Left renal cortex interstitium (tissue), 4 donors: ENCODE data around the gene DCLK1. TPM values are rescaled to one million over a fixed set of nuclear protein-coding genes. Genes with fewer than 3 reads are reported as not detected.
A peak's percentile ranks its signal among the peaks of the same experiment; 100 is the strongest.
"Not testable (repeated sequence)": the region's sequence is repeated elsewhere in the genome, so short reads cannot be mapped to it uniquely, and the experiment has no call there.

Experiments
- DNase-seq, 4 donors: peaks; one replicate each; pipeline ENCODE4 v3.0.0-alpha.2; 2013; ENCODE audit warnings: low read depth in 4 of 4, low spot score in 2 of 4, missing footprints in 1 of 4
- polyA plus RNA-seq, 4 donors: library from polyadenylated mRNA; unstranded; fragments of 120-200 nt; gene quantifications; one replicate each; pipeline ENCODE4 v1.2.1, GENCODE V29; 2013; ENCODE audit not compliant: insufficient read length in 4 of 4

DCLK1 gene
- polyA plus RNA-seq, 4 donors, result 4.9 to 7.1 (median 6.1) TPM

GRCh38 chr13:35992964-35993363, 138.2 kb downstream of the DCLK1 start:
- no peak for DNase-seq

- DNase-seq, result no peak
These were observed 141.0 kb downstream of the DCLK1 start for GRCh38 chr13:35990196-35990595.

GRCh38 chr13:35988648-35989081, 142.5 kb downstream of the DCLK1 start:
- DNase-seq, result no peak

GRCh38 chr13:35987572-35988513, 143.3 kb downstream of the DCLK1 start:
- DNase-seq, result no peak

GRCh38 chr13:35984776-35985453, 146.3 kb downstream of the DCLK1 start:
- DNase-seq, result no peak

DNA sequence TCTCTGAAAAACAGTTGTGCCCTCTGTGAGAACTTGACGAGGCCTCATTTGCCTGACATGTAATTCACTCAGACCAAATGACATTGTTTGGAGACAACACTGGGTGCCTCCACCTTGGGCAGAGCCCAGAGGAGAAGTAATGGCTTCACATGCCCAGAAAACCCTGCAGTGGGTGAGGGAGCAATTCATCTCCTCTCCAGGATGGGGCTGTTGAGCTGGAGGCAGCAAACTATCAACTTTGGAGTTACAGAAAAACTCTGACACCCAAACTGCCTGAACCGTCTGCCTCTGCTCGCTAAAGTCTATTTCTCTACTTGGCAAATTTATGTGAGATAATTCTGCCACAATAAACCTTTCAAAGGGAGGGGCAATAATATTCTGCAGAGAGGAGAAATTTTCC, 146.9 kb downstream of the DCLK1 start:
- DNase-seq, result no peak

DNA sequence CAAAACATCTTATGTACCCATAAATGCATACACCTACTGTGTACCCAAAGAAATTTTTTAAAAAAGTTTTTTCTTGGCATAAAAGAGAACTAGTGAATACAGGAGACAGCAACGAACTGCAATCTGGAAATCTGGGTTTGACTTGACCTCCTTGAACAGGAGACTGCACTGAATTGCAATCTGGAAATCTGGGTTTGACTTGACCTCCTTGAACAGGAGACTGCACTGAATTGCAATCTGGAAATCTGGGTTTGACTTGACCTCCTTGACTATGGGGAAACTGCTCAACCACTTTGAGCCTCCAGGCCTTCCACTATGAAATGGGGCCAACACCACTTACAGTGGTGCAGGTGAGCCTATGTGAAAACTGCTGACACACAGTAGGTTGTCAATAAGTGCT, 147.5 kb downstream of the DCLK1 start:
- not testable (repeated sequence) for DNase-seq

GRCh38 chr13:35983206-35983605, 148.0 kb downstream of the DCLK1 start:
- DNase-seq, result no peak

DNA sequence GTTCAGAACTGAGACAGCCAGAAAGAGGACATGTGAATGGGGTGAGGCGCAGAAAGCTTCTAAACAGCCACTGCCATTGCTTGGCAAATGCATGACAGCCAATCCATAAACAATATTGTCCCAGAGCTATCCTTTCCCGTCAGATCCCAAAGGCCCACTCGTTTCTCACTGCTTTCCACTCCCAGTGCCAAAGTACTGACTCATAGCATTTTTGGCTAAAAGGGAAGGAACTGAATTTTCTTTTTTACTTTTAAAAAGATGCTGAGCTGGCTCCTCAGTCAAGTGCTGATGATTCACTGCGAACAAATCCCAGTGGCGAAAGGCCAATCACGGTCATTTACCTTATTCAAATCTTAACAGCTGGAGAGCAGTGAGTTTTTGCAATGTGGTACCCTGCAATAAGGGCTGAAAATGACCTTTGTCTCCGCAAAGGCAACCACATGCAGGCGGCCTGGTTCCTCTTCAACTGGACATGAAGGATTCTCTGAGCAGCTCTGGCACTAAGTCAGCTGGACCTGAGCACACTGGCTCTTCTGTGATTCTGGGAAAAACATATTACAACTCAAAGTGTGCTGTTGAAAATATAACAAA, 151.7 kb downstream of the DCLK1 start:
- no peak for DNase-seq

- DNase-seq, result peak in 2 of 4 donors; percentile 39 to 65
These were observed 152.4 kb downstream of the DCLK1 start for GRCh38 chr13:35978607-35979316.

GRCh38 chr13:35977060-35977459, 154.1 kb downstream of the DCLK1 start:
- DNase-seq, result no peak

DNA sequence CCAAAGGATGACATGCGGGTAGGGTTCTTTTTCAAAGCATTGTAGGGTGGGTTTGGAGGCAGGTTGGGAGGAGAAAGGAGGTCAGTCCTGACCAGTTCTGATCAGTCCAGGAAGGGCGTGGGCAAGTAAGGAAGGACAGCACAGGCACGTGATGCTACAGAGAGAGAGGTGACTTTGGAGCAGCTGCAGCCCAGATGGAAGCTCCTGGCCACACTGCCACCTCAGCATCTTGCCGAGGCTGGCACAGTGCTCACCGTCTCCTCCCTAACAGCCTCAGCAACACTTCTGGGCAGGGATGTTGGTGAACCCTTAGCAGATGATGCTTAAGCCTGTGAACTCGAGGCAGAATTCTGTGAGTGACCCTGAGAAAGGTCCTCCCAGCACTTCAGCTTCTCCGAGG, 155.1 kb downstream of the DCLK1 start:
- no peak for DNase-seq

GRCh38 chr13:35966951-35967350, 164.2 kb downstream of the DCLK1 start:
- DNase-seq, result not testable (repeated sequence)

GRCh38 chr13:35966024-35966423, 165.2 kb downstream of the DCLK1 start:
- DNase-seq, result no peak

GRCh38 chr13:35965226-35965927, 165.8 kb downstream of the DCLK1 start:
- DNase-seq, result no peak

GRCh38 chr13:35964863-35965180, 166.4 kb downstream of the DCLK1 start:
- no peak for DNase-seq

- DNase-seq, result no peak
These were observed 166.9 kb downstream of the DCLK1 start for GRCh38 chr13:35964011-35964862.

DNA sequence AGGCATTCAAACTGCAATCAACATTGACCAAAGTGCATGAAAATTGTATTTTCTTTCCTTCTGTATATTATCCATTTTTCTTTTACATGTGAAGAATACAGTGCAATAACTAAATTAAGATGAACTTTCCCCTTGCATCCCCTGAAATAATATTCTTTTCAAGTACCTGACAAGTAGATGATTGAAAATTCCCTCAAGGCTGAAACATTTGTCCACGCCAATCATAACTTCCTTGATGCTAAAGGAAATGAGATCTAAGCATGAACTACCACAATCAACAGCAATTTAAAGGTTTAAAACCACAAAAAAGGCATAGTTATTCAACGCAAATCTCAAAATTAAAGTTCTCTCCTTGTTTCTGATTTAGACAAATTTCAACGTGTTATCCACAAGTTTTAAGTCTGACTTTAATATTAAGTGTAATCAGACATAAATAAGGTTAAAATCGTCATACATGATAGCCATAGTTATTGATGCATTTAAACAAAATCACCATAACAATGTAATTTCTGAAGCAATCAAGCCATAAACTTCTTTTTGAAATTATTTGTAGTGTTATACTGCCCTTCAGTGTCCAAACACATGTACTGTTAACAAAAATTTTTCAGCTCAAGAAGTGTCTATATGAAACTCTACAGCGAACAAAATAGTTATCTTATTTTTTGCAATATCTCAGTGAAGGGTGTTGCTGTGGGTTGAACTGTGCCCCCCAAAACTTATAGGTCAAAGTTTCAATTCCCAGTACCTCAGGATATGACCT, 169.5 kb downstream of the DCLK1 start:
- no peak for DNase-seq

DNA sequence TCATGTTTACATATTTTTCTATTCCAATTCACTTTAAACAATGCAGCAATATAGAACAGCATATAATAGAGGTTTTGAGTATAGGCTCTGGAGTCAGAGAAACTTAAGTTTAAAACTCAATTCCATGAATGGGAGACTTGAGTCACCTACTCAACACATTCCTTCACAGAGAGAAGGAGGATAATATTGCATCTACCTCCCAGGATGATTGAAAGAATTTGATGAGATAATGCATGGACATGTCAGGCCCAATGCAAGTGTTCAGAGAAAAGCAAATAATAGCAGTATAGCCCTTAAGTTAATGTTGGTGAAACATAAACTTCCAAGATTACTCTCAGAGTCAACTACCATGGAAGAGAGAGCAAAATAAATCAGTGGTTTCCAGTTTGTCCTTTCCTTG, 170.2 kb downstream of the DCLK1 start:
- DNase-seq, result no peak
